Measurements from ENCODE around the gene DCAF15.

DCAF15 gene

DNA sequence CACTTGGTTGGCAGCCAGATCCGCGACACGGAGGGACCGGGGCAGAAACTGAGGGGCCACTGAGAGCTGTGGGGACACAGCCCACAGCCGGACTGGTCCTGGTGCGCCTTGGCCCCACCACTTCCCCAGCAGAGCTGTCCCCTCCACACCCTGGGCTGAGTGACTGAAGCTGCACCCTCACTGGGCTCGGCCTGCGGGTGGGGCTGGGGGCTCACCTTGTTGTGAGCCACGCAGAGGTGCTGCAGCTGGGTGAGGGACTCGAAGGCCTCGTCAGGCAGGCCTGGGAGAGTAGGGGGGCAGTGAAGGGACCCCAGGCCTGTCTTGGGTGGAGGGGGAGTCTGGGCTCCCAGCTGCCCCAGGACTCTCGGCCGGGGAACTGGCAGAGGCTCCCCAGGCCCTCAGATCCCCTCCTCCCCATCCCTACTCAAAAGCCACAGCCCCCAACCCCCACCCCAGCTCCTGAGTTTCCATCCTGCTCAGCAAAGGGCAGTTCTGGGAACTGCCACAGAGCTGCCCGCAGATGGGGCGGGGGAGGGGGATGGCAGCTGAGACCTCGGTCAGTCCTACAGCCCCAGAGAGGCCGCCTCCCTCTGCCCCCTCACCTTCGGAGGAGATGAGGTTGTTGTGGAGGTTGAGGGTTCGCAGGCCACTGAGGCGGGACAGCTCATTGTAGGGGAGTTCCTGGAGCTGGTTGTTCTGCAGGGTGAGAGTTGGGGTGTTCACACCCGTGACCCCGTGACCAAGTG lies 16.4 kb upstream of the DCAF15 start:
- in situ Hi-C loops (cut with MboI; ENCODE audit: low sequenced_read_pairs, unreplicated experiment): no loop called here
- TF ChIP-seq, protein P1, sequence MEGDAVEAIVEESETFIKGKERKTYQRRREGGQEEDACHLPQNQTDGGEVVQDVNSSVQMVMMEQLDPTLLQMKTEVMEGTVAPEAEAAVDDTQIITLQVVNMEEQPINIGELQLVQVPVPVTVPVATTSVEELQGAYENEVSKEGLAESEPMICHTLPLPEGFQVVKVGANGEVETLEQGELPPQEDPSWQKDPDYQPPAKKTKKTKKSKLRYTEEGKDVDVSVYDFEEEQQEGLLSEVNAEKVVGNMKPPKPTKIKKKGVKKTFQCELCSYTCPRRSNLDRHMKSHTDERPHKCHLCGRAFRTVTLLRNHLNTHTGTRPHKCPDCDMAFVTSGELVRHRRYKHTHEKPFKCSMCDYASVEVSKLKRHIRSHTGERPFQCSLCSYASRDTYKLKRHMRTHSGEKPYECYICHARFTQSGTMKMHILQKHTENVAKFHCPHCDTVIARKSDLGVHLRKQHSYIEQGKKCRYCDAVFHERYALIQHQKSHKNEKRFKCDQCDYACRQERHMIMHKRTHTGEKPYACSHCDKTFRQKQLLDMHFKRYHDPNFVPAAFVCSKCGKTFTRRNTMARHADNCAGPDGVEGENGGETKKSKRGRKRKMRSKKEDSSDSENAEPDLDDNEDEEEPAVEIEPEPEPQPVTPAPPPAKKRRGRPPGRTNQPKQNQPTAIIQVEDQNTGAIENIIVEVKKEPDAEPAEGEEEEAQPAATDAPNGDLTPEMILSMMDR (IDR thresholded peaks at IDR 0.05; ENCODE audit: borderline replicate concordance, control extremely low read depth, extremely low read depth, insufficient read depth, missing control alignments): no peak
- DNase-seq (ENCODE audit: low spot score): no peak

DNA sequence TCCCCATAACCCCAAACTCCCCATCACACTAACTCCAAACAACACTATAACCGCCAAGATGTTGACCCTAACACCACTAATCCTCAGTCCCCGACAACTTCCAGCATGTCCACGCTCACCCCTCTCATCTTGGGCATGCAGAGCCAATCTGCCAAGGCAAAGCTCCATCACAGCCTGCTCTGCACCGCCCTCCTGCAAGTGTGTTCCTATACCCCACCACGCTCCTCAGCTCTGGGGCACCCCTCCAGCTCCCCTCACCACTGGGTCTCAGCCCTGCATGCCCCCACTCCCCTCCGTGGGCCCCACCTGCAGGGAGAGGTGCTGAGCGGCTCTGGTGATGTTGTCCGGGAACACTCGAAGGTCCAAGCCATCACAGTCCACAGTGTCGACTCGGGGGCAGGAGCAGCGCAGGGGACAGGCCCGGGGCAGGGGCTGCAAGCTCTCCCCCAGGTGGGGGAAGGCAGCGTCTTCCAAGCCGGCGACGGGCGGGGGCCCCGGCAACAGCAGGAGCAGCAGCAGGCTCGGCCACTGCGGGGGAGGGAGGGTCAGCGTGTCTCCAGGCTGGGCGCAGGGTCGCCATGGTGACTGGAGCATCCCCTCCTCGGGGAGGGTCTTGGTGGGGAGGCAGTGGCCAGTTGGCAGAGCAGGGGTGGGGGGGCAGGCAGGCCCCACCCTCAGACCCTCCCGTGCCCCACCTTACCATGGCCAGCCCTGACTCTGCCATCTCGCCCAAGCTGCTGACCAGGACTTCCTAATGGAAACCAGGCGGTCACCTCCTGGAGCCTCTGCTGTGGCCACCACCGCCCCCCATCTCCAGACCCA lies 14.6 kb upstream of the DCAF15 start:
- in situ Hi-C loops (cut with MboI; ENCODE audit: low sequenced_read_pairs, unreplicated experiment): no loop called here
- TF ChIP-seq, protein P1 (IDR thresholded peaks at IDR 0.05; ENCODE audit: borderline replicate concordance, control extremely low read depth, extremely low read depth, insufficient read depth, missing control alignments): no peak
- DNase-seq (ENCODE audit: low spot score): no peak

DNA sequence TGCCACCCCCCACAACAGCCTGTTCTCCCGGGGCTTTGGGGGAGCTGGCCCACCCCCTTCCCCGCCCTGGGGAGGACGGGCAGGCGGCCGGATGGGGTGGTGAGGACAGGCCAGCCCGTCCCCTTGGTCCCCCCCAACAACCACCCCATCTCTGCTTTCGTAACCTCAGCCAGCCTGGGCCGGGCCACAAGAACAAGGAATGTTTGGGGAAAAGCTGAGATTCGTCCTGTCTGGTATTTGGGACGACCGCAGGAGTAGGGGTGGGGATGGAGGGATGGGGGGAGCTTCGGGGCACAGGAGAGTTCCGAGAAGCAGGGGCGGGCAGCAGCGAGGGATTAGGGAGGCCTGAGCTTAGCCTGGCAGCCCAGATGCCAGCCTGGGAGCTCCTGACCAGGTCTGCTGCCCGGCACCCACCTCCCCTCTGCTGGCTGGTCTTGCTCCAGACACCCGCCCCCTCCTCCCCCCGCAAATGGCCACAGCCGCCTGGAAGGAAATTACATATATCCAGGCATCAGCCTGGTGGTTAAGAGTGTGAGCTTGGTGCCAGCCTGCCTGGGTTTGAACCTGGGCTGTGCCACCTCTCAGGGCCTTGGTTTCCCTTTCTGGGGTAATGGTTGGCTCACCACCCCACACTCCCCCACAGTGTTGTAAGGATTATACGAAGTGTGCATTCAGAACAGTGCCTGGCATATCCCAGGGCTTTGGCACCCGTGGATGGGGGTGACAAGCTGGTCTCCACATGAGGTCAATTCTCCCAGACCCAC lies 13.8 kb upstream of the DCAF15 start, which contains the start of gene PODNL1:
TSS of gene PODNL1 (minus strand) at position 117 of the 764 bp plus-strand sequence. CDS start 236 bp downstream, outside the sequence.
- DNase-seq (ENCODE audit: low spot score): no peak
- TF ChIP-seq, protein P1 (IDR thresholded peaks at IDR 0.05; ENCODE audit: borderline replicate concordance, control extremely low read depth, extremely low read depth, insufficient read depth, missing control alignments): no peak
- in situ Hi-C loops (cut with MboI; ENCODE audit: low sequenced_read_pairs, unreplicated experiment): no loop called here

DNA sequence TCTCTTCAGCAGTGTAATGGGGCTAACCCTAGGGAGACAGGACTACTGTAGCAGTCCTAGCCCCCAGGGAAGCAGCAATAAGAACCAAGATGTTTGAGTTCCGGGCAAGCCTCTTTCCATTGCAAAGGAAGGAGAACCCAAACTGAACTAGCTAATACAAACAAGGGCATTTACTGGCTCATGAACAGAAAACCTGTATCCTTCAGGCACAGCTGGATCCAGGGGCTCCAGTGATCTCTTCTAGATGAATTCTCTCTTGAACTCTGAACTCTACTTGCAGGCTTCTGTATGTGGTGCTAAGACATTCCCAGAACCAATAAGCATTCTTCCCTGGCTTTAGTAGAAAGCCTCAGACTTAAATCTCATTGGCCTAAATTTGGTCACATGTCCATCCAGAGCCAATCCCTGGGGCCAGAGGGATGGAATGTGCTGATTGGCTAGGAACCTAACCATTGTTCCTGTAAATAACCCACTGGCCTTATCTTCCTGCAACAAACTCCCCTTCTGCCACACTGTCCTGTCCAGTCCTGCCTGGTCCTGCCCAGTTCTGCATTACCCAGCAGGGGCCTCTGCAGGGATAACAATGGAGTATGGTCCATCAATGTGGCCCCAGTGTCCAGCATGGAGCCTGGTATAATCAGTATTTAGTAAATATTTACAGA lies 10.2 kb upstream of the DCAF15 start:
- no peak for DNase-seq (ENCODE audit: low spot score)
- TF ChIP-seq, protein P1 (IDR thresholded peaks at IDR 0.05; ENCODE audit: borderline replicate concordance, control extremely low read depth, extremely low read depth, insufficient read depth, missing control alignments): no peak
- in situ Hi-C loops (cut with MboI; ENCODE audit: low sequenced_read_pairs, unreplicated experiment): no loop called here

DNA sequence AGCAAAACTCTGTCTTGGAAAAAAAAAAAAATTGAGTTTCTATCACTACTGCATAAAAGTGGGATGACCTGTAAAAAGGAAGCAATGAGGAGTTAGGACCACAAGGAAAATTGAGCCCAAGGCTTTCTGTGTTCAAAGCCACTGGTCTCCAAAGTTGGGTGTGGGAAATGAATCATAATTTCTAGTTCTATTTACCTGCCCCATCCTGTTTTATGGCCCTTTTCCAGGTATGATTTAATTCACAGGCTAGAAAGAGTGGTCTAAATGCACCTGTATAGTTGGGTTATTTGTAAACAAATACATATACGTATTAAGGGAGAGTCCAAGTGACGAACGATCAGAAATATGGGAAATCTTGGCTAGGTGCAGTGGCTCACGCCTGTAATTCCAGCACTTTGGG lies 5.9 kb upstream of the DCAF15 start:
- DNase-seq (ENCODE audit: low spot score): no peak
- in situ Hi-C loops (cut with MboI; ENCODE audit: low sequenced_read_pairs, unreplicated experiment): no loop called here
- TF ChIP-seq, protein P1 (IDR thresholded peaks at IDR 0.05; ENCODE audit: borderline replicate concordance, control extremely low read depth, extremely low read depth, insufficient read depth, missing control alignments): no peak

DNA sequence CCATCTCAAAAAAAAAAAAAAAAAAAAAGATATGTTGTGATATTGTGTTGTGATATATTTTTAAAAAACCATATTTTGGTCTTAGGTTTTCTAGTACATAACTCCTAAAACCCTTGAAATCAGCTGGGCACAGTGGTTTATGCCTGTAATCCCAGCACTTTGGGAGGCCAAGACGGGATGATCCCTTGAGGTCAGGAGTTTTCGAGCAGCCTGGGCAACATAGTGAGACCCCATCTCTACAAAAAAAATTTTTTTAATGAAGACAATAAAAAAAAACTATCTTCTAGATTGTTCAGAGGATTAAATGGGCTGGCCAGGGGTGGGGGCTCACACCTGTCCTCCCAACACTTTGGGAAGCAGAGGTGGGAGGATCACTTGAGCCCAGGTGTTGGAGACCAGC lies 1.3 kb upstream of the DCAF15 start:
- in situ Hi-C loops (cut with MboI; ENCODE audit: low sequenced_read_pairs, unreplicated experiment): no loop called here
- DNase-seq (ENCODE audit: low spot score): no peak
- TF ChIP-seq, protein P1 (IDR thresholded peaks at IDR 0.05; ENCODE audit: borderline replicate concordance, control extremely low read depth, extremely low read depth, insufficient read depth, missing control alignments): no peak
